ENCODE measurements around the gene KDM3A. TPM values are rescaled to one million over a fixed set of nuclear protein-coding genes. Genes with fewer than 3 reads are reported as not detected.

Gene KDM3A
- total RNA-seq, 2 donors from 2014 or later: 22.3 to 33.1 TPM

DNA sequence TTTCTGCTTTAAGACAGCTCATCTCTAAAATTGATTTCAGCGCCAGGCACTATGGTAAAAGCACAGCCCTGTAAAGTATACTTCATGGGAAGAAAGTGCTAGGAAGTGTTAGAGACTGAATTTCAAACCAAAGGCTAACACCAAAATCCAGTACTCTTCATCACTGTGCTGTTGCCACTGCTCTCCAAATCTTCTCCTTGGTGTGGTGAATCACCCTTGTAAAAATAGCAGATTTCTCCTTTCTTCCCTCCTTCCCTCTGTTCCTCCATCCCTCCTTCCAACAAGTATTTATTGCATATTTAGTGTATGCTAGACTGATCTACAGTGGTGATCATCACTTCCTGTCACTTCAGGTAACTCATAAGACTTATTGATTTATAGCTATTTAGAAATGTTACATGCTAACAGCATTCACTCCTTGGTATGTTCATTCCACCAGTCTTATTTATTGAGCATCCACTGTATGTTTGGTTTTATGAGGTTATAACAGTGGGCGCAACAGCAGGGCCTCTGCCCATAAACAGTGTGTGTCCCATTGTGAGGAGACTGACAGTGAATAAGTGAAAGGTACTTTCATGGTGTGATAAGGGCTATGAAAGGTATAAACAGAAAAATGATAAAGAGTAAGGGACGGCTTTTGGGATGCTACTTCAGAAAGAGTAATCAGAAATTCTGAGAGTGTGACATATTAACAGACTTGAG is 20.0 kb downstream of the KDM3A start:
- H3K4me3 ChIP-seq: no peak overlapping the region
- TF ChIP-seq, protein P1, sequence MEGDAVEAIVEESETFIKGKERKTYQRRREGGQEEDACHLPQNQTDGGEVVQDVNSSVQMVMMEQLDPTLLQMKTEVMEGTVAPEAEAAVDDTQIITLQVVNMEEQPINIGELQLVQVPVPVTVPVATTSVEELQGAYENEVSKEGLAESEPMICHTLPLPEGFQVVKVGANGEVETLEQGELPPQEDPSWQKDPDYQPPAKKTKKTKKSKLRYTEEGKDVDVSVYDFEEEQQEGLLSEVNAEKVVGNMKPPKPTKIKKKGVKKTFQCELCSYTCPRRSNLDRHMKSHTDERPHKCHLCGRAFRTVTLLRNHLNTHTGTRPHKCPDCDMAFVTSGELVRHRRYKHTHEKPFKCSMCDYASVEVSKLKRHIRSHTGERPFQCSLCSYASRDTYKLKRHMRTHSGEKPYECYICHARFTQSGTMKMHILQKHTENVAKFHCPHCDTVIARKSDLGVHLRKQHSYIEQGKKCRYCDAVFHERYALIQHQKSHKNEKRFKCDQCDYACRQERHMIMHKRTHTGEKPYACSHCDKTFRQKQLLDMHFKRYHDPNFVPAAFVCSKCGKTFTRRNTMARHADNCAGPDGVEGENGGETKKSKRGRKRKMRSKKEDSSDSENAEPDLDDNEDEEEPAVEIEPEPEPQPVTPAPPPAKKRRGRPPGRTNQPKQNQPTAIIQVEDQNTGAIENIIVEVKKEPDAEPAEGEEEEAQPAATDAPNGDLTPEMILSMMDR (IDR thresholded peaks at IDR 0.05): no peak
- peaks cover 80% of the 10 kb centered on the region for H3K36me3 ChIP-seq

DNA sequence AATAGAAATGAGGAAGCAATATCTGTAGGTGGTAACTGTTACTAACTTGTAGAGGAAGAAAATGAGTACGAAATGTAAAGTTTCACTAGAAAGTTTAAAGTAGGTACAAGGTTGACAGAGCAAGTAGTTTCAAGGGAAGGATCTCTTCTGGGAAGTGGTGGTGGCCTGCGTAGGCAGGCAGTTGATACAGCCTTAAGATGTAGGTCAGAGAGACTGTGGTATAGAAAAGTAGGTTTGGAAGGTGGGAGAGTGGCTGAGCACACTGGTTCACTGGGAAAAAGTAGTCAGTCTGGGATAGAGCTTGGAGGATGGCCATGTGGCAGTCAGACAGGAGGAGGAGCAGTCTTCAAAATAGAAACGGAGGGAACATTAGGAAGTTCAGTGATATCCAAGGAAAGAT is 23.5 kb downstream of the KDM3A start:
- DNase-seq (ENCODE audit: low spot score): no peak
- no peaks in the 10 kb centered on the region for H3K27me3 ChIP-seq
- no peak overlapping the region for H3K4me3 ChIP-seq
- H3K36me3 ChIP-seq: peaks cover 79% of the 10 kb centered on the region
- H3K4me1 ChIP-seq: peaks cover 0 to 20% of the 10 kb centered on the region in 2 donors
- no peak overlapping the region for H3K27ac ChIP-seq
- no peaks in the 10 kb centered on the region for H3K9me3 ChIP-seq
- TF ChIP-seq, protein P1 (IDR thresholded peaks at IDR 0.05): no peak

More for the DNA sequence above, 20.0 kb downstream of the KDM3A start:
- no peaks in the 10 kb centered on the region for H3K9me3 ChIP-seq
- no peaks in the 10 kb centered on the region for H3K27me3 ChIP-seq
- no peak overlapping the region for H3K27ac ChIP-seq
- no peak for DNase-seq (ENCODE audit: low spot score)
- peaks cover 0 to 25% of the 10 kb centered on the region in 2 donors for H3K4me1 ChIP-seq

DNA sequence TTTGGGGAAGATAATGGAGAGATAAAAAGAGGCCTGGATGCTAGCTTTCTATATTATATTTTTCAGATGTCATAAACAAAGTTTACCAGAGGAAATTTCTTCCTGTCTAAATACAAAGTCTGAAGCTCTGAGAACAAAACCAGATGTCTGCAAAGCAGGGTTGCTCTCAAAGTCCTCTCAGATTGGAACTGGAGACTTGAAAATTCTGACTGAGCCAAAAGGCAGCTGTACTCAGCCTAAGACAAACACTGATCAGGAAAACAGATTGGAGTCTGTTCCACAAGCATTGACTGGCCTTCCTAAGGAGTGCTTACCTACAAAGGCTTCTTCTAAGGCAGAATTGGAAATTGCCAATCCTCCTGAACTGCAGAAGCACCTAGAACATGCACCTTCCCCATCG is 25.1 kb downstream of the KDM3A start:
- H3K9me3 ChIP-seq: no peaks in the 10 kb centered on the region
- TF ChIP-seq, protein P1 (IDR thresholded peaks at IDR 0.05): no peak
- peaks cover 0 to 20% of the 10 kb centered on the region in 2 donors for H3K4me1 ChIP-seq
- no peaks in the 10 kb centered on the region for H3K27me3 ChIP-seq
- DNase-seq (ENCODE audit: low spot score): no peak
- no peak overlapping the region for H3K27ac ChIP-seq
- peaks cover 83% of the 10 kb centered on the region for H3K36me3 ChIP-seq
- no peak overlapping the region for H3K4me3 ChIP-seq

DNA sequence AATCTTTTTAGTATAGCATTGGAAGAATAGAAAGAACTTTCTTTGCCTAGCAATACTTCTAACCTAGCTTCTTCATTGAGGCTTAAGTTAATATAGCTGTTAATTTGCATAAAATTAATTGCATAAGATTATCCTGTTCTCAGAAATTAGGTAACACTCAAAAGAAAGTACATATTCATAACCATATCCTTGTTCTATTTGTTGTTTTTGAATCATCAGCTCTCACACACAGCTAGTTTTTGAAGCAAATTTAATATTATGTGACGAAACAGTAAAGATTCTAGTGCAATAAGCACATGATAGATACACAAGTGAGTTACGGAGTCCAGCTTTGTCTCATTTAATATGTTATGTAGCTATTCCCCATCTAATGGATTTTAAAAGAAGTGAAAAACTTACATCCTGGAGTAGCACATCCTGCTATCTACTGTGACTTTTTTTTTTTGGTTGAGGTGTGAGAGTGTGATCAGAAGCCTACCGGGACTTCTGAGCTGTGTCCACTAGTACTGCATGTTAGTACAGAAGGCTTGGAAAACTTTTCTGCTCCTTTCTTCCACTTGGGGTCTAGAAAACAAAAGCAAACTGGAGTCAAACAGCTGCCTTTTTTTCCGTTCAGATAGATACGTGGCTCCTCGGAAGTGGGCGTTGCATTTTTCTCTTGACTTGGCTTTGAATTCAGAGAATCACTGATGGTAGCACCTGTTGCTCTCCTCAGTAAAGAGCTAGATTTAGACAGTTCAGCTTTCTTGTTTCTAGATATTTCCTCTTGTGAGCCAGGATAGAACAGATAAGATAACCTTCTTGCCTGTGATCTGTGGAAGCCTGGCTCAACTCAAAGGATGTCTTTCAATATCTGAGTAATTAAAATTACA is 27.2 kb downstream of the KDM3A start:
- H3K9me3 ChIP-seq: no peaks in the 10 kb centered on the region
- peak overlapping the region in 1 of 2 donors; percentile 8 for H3K27ac ChIP-seq
- DNase-seq (ENCODE audit: low spot score): no peak
- TF ChIP-seq, protein P1 (IDR thresholded peaks at IDR 0.05): no peak
- peaks cover 90% of the 10 kb centered on the region for H3K36me3 ChIP-seq
- no peaks in the 10 kb centered on the region for H3K27me3 ChIP-seq
- no peak overlapping the region for H3K4me3 ChIP-seq
- peaks cover 0 to 20% of the 10 kb centered on the region in 2 donors for H3K4me1 ChIP-seq

DNA sequence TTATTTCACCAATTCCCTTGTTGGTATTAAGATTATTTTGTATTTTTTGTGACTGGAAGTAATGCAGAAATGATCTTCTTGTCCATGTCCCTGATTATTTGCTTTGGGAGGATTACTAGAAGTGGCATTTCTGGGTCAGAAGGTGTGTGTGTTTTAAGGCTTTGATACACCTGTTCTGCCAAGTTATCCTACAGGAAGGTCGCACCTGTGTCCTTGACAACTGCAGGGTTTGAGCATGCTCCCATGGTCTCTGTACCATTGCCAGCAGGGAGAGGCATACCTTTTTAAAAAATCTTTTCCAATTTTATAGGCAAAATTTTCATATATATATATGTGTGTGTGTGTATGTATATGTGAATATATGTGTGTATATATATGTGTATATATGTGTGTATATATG is 29.7 kb downstream of the KDM3A start:
- no peak for DNase-seq (ENCODE audit: low spot score)
- no peaks in the 10 kb centered on the region for H3K27me3 ChIP-seq
- peaks cover 91% of the 10 kb centered on the region for H3K36me3 ChIP-seq
- no peak overlapping the region for H3K27ac ChIP-seq
- TF ChIP-seq, protein P1 (IDR thresholded peaks at IDR 0.05): no peak
- H3K9me3 ChIP-seq: no peaks in the 10 kb centered on the region
- no peak overlapping the region for H3K4me3 ChIP-seq
- H3K4me1 ChIP-seq: peaks cover 0 to 7% of the 10 kb centered on the region in 2 donors

Measured in right atrium auricular region (tissue), 2 donors.